HepG2 (cell line): ENCODE results near the gene SFXN1. TPM values are rescaled to one million over a fixed set of nuclear protein-coding genes. Genes with fewer than 3 reads are reported as not detected.

Experiments
- ATAC-seq: fragments of 200-7000 bp; cut with Tn5 transposase; 3 replicates; pipeline ENCODE4 v1.9.1; 2020; ENCODE audit warnings: mild to moderate bottlenecking, moderate library complexity
- BruUV-seq: library from RNA; stranded (reverse); fragments of 400-500 nt; replicated peaks from 2 replicates; lab custom pipeline; 2021; lab: Mats Ljungman, UMichigan
- CTCF ChIA-PET: fragments of 300-600 bp; formaldehyde crosslinking; extraction: SDS; loops from one replicate; lab custom pipeline; 2021; ENCODE audit warnings: low total read pairs, inconsistent platforms, low intra/inter-chr PET ratio; lab: Yijun Ruan, JAX
- POLR2A ChIA-PET: fragments of 350-600 bp; sonication (Branson Sonifier 250); formaldehyde crosslinking; loops from one replicate; lab custom pipeline; 2020; ENCODE audit warnings: antibody characterized with exemption, inconsistent platforms; lab: Yijun Ruan, JAX
- DNase-seq: peaks from one replicate; pipeline ENCODE4 v3.0.0-alpha.2; 2015; ENCODE audit warnings: low spot score
- FAIRE-seq: peaks from 3 replicates; lab custom pipeline; 2011; peaks lifted over from hg19 to GRCh38; lab: Jason Lieb, UNC
- H2AFZ ChIP-seq: one replicate; pipeline ENCODE4 v1.6.1; 2011; ENCODE audit warnings: low read length, inconsistent platforms
- H3K27ac ChIP-seq: fragments of 300-600 bp; 3 replicates; pipeline ENCODE4 v1.8.0; 2011; ENCODE audit warnings: mixed run types, mild to moderate bottlenecking, mixed read lengths, low read length, inconsistent platforms; ENCODE audit not compliant: insufficient read depth; ENCODE audit errors: extremely low read length
- H3K27me3 ChIP-seq, 2 experiments: fragments of 200-600 bp in 1 of 2; 2 replicates in 1 of 2; 3 replicates in 1 of 2; pipeline versions ENCODE4 v1.6.0 to v1.8.0; 2011; ENCODE audit warnings: low read length in 2 of 2, mild to moderate bottlenecking in 2 of 2, moderate library complexity in 2 of 2, inconsistent platforms in 1 of 2; ENCODE audit not compliant: insufficient read depth in 2 of 2, control insufficient read depth in 1 of 2
- H3K36me3 ChIP-seq, 2 experiments: fragments of 200-600 bp in 1 of 2; replicated peaks in 1 of 2; 2 replicates in 1 of 2; 3 replicates in 1 of 2; pipeline versions ENCODE4 v1.5.1 to v1.8.0; 2011; ENCODE audit warnings: low read length in 2 of 2, inconsistent platforms in 1 of 2; ENCODE audit not compliant: insufficient read depth in 2 of 2, control insufficient read depth in 1 of 2
- H3K4me1 ChIP-seq: 2 replicates; pipeline ENCODE4 v1.5.1; 2012; ENCODE audit warnings: low read length, inconsistent platforms; ENCODE audit not compliant: insufficient read depth
- H3K4me2 ChIP-seq: 2 replicates; pipeline ENCODE4 v1.6.0; 2011; ENCODE audit warnings: low read depth, low read length, inconsistent platforms
- H3K4me3 ChIP-seq, 3 experiments: fragments of 200-600 bp in 1 of 3; sonication (generic), shearing (Covaris generic) in 1 of 3; replicated peaks in 1 of 3; 2 replicates each; pipeline ENCODE4 v1.5.1; 2011 to 2016; ENCODE audit warnings: low read length in 3 of 3, inconsistent platforms in 2 of 3, low read depth in 2 of 3, mild to moderate bottlenecking in 2 of 3, control low read depth in 1 of 3, mixed read lengths in 1 of 3; ENCODE audit not compliant: insufficient read depth in 1 of 3
- H3K79me2 ChIP-seq: one replicate; pipeline ENCODE4 v1.6.1; 2011; ENCODE audit warnings: low read length, inconsistent platforms; ENCODE audit not compliant: insufficient read depth
- H3K9ac ChIP-seq: 2 replicates; pipeline ENCODE4 v1.6.0; 2011; ENCODE audit warnings: mild to moderate bottlenecking, low read depth, low read length, inconsistent platforms; ENCODE audit not compliant: insufficient read depth
- H3K9me3 ChIP-seq: 2 replicates; pipeline ENCODE4 v1.5.1; 2012; ENCODE audit warnings: mild to moderate bottlenecking, low read length
- H4K20me1 ChIP-seq: 2 replicates; pipeline ENCODE4 v1.6.0; 2011; ENCODE audit warnings: inconsistent platforms, mild to moderate bottlenecking, low read length, moderate library complexity; ENCODE audit not compliant: insufficient read depth
- ERF ChIP-seq: IDR thresholded peaks from 2 replicates; pipeline ENCODE4 v1.6.1; 2018; ENCODE audit warnings: missing biosample characterization, missing genetic modification reagents
- KMT2A ChIP-seq: sonication (generic); formaldehyde crosslinking; IDR thresholded peaks from 2 replicates; pipeline ENCODE4 v1.4.0; 2020; ENCODE audit warnings: missing genetic modification reagents
- MNT ChIP-seq: fragments of 450-650 bp; IDR thresholded peaks from 2 replicates; pipeline ENCODE4 v1.6.1; 2016
- REL ChIP-seq: sonication (generic); formaldehyde crosslinking; conservative IDR thresholded peaks from 2 replicates; pipeline ENCODE4 v1.8.0; 2022; ENCODE audit warnings: mild to moderate bottlenecking, missing genetic modification reagents, moderate library complexity
- SMYD3 ChIP-seq: sonication (generic); formaldehyde crosslinking; IDR thresholded peaks from 2 replicates; pipeline ENCODE4 v1.8.1; 2023; ENCODE audit warnings: mild to moderate bottlenecking, missing genetic modification reagents
- SNRNP70 ChIP-seq: fragments of 200-400 bp; formaldehyde crosslinking; IDR thresholded peaks from 2 replicates; pipeline ENCODE4 v1.6.1; 2017; ENCODE audit warnings: mild to moderate bottlenecking, low read depth, low read length, moderate library complexity
- TARDBP ChIP-seq: sonication (generic); formaldehyde crosslinking; IDR thresholded peaks from 2 replicates; pipeline ENCODE4 v1.8.0; 2022; ENCODE audit warnings: mild to moderate bottlenecking, missing genetic modification reagents
- USF2 ChIP-seq, 2 experiments: sonication (generic) in 1 of 2; formaldehyde crosslinking in 1 of 2; IDR thresholded peaks; 2 replicates each; pipeline versions ENCODE4 v1.5.1 to v1.6.1; 2011 to 2020; ENCODE audit warnings: borderline replicate concordance in 1 of 2, low read depth in 1 of 2, low read length in 1 of 2, mild to moderate bottlenecking in 1 of 2, missing genetic modification reagents in 1 of 2, moderate library complexity in 1 of 2
- ZNF292 ChIP-seq: sonication (generic); formaldehyde crosslinking; IDR thresholded peaks from 2 replicates; pipeline ENCODE4 v1.8.1; 2022; ENCODE audit warnings: mild to moderate bottlenecking, low read depth, missing genetic modification reagents, borderline replicate concordance
- ZNF496 ChIP-seq: sonication (generic); formaldehyde crosslinking; IDR thresholded peaks from 2 replicates; pipeline ENCODE4 v1.8.1; 2023; ENCODE audit warnings: mild to moderate bottlenecking, moderate library complexity, missing genetic modification reagents; ENCODE audit not compliant: insufficient replicate concordance
- ZNF574 ChIP-seq: sonication (generic); formaldehyde crosslinking; IDR thresholded peaks from 2 replicates; pipeline ENCODE4 v1.4.0; 2020; ENCODE audit warnings: missing genetic modification reagents
- ZSCAN9 ChIP-seq: IDR thresholded peaks from 2 replicates; pipeline ENCODE4 v1.6.1; 2016; ENCODE audit warnings: borderline replicate concordance
- WGBS: methylation state at CpG from one replicate; pipeline ENCODE4 v1.1.6; 2017; ENCODE audit warnings: low lambda C conversion rate; 5-methylcytosine and 5-hydroxymethylcytosine counted together
- in situ Hi-C: cut with HindIII; loops from 2 replicates; pipeline ENCODE4 v1.10.0; 2017; ENCODE audit warnings: low pct_unique_long_range_greater_than_20kb; ENCODE audit not compliant: extremely low pct_ligation_motif_present
- intact Hi-C: fragments of 100-400 bp; cut with micrococcal nuclease; formaldehyde crosslinking; loops from one replicate; pipeline ENCODE4 v1.10.0; 2022; ENCODE audit not compliant: unreplicated experiment
- polyA plus RNA-seq, 8 experiments: library from polyadenylated mRNA; depleted of rRNA in 3 of 8; stranded (reverse) in 7 of 8; unstranded in 1 of 8; fragments of >200 nt; fragmentation: Illumina TruSeq in 4 of 8; extraction: Trizol in 4 of 8; gene quantifications; 2 replicates each; pipeline versions ENCODE4 v1.2.1 to v1.2.3, GENCODE V29; 2011 to 2016; ENCODE audit warnings: low read depth in 4 of 8, missing spikeins in 1 of 8, mixed read lengths in 1 of 8; ENCODE audit not compliant: insufficient read depth in 1 of 8
- total RNA-seq, 5 experiments: library from RNA; depleted of rRNA; stranded (reverse); fragments of >200 nt; fragmentation: Illumina TruSeq; extraction: Trizol; gene quantifications; 2 replicates each; pipeline ENCODE4 v1.2.3, GENCODE V29; 2016; ENCODE audit warnings: low read depth in 1 of 5

The SFXN1 gene
- total and polyA plus RNA-seq, 2 of the 13 experiments (the other 11 are each of a cell fraction or from before 2014, with no cell fraction given) = 122 to 135 TPM

GRCh38 chr5:175569701-175570100 is 91.3 kb downstream of the SFXN1 start:
- Histone ChIP-seq H2AFZ (no peak overlapping the region), H3K4me1 (no peaks in the 10 kb centered on the region), H3K36me3 (no peaks in the 10 kb centered on the region), H4K20me1 (no peaks in the 10 kb centered on the region), H3K79me2 (no peaks in the 10 kb centered on the region), H3K27ac (no peak overlapping the region), H3K27me3 (peaks cover 3 to 36% of the 10 kb centered on the region in 2 experiments; a peak in 4 of 5 replicates), H3K9ac (no peak overlapping the region), H3K4me2 (no peak overlapping the region), H3K4me3 (no peak overlapping the region), H3K9me3 (no peaks in the 10 kb centered on the region)
- no peak for TF ChIP-seq ZNF292 (CRISPR knock-in tag)
- in situ Hi-C loops = no loop called here
- 7% methylated on average over 4 of the region's 4 CpGs for whole genome bisulfite sequencing
- POLR2A ChIA-PET = no interaction called here
- BruUV-seq = no TSS peak
- CTCF ChIA-PET = no interaction called here
- intact Hi-C loops = no loop called here
- DNase-seq (no peak), FAIRE-seq (no peak), ATAC-seq (no peak)

- H3K79me2 ChIP-seq = no peaks in the 10 kb centered on the region
- no peak overlapping the region for H3K27ac ChIP-seq
- ChIA-PET CTCF (no interaction called here), POLR2A (no interaction called here)
- H2AFZ ChIP-seq = no peak overlapping the region
- no peak; the same call in 2 of the 3 replicates for ATAC-seq
- in situ Hi-C loops (no loop called here), intact Hi-C loops (no loop called here)
- H3K9ac ChIP-seq = no peak overlapping the region
- no peaks in the 10 kb centered on the region for H3K4me1 ChIP-seq
- no peak for FAIRE-seq
- no TSS peak for BruUV-seq
- no peaks in the 10 kb centered on the region for H3K9me3 ChIP-seq
- H3K4me2 ChIP-seq = no peak overlapping the region
- 4% methylated on average over 4 of the region's 4 CpGs for WGBS
- no peak overlapping the region for H3K4me3 ChIP-seq
- DNase-seq = peak; percentile 9
- no peaks in the 10 kb centered on the region for H4K20me1 ChIP-seq
- no peaks in the 10 kb centered on the region for H3K36me3 ChIP-seq
- peaks cover 3 to 41% of the 10 kb centered on the region in 2 experiments; a peak in 4 of 5 replicates for H3K27me3 ChIP-seq
- TF ChIP-seq SMYD3 (CRISPR knock-in tag) = no peak
- TF ChIP-seq REL (CRISPR knock-in tag) = no peak
- no peak for TF ChIP-seq TARDBP
- no peak for TF ChIP-seq ERF (CRISPR knock-in tag)
- TF ChIP-seq USF2 (IDR thresholded peaks at IDR 0.05; ENCODE audit: low read depth, low read length) = no peak
- TF ChIP-seq USF2 (CRISPR knock-in tag; IDR thresholded peaks at IDR 0.05; ENCODE audit: borderline replicate concordance) = no peak
- TF ChIP-seq ZSCAN9 (CRISPR knock-in tag) = no peak
- no peak for TF ChIP-seq ZNF574 (CRISPR knock-in tag)
- TF ChIP-seq KMT2A (CRISPR knock-in tag) = no peak
- peak; percentile 55 for TF ChIP-seq MNT
- no peak for TF ChIP-seq SNRNP70
- no peak for TF ChIP-seq ZNF496 (CRISPR knock-in tag)
Observed at GRCh38 chr5:175572886-175573285, 94.5 kb downstream of the SFXN1 start.
